ENCODE data around the gene FARS2. TPM values are rescaled to one million over a fixed set of nuclear protein-coding genes. Genes with fewer than 3 reads are reported as not detected.

The FARS2 gene
- total RNA-seq, 1 donor from 2014 or later: 36.6 TPM

GRCh38 chr6:5379647-5380242 lies 118.4 kb downstream of the FARS2 start:
- peak; percentile 82 for DNase-seq

- no peak for DNase-seq
Observed at GRCh38 chr6:5383856-5384255, 122.5 kb downstream of the FARS2 start.

- no peak for DNase-seq
Observed at GRCh38 chr6:5384276-5384675, 123.0 kb downstream of the FARS2 start.

GRCh38 chr6:5388326-5388725 lies 127.0 kb downstream of the FARS2 start:
- no peak for DNase-seq

GRCh38 chr6:5389086-5389745 lies 127.9 kb downstream of the FARS2 start:
- DNase-seq: no peak

GRCh38 chr6:5390177-5390576 lies 128.9 kb downstream of the FARS2 start:
- DNase-seq: no peak

- DNase-seq: no peak
Observed at GRCh38 chr6:5394280-5394679, 133.0 kb downstream of the FARS2 start.

GRCh38 chr6:5395719-5396118 lies 134.4 kb downstream of the FARS2 start:
- no peak for DNase-seq

- DNase-seq: peak; percentile 66
Observed at GRCh38 chr6:5398530-5398929, 137.2 kb downstream of the FARS2 start.

GRCh38 chr6:5399391-5399790 lies 138.1 kb downstream of the FARS2 start:
- no peak for DNase-seq

GRCh38 chr6:5401845-5402738 lies 140.8 kb downstream of the FARS2 start:
- DNase-seq: peak; percentile 59

- DNase-seq: peak; percentile 17
Observed at GRCh38 chr6:5403076-5403475, 141.8 kb downstream of the FARS2 start.

GRCh38 chr6:5403609-5404008 lies 142.3 kb downstream of the FARS2 start:
- no peak for DNase-seq

GRCh38 chr6:5405976-5406375 lies 144.7 kb downstream of the FARS2 start:
- no peak for DNase-seq

GRCh38 chr6:5411414-5411813 lies 150.1 kb downstream of the FARS2 start:
- no peak for DNase-seq

- DNase-seq: no peak
Observed at GRCh38 chr6:5412017-5412416, 150.7 kb downstream of the FARS2 start.

GRCh38 chr6:5412663-5413062 lies 151.3 kb downstream of the FARS2 start:
- DNase-seq: no peak

- DNase-seq: no peak
Observed at GRCh38 chr6:5416250-5416649, 154.9 kb downstream of the FARS2 start.

GRCh38 chr6:5422321-5422915 lies 161.1 kb downstream of the FARS2 start:
- peak; percentile 76 for DNase-seq

GRCh38 chr6:5423251-5423650 lies 161.9 kb downstream of the FARS2 start:
- no peak for DNase-seq

- no peak for DNase-seq
Observed at GRCh38 chr6:5424726-5425125, 163.4 kb downstream of the FARS2 start.

- DNase-seq: no peak
Observed at GRCh38 chr6:5425267-5425666, 164.0 kb downstream of the FARS2 start.

- DNase-seq: no peak
Observed at GRCh38 chr6:5425797-5426196, 164.5 kb downstream of the FARS2 start.
